H1 (cell line): ENCODE data around the gene GJD3. TPM values are rescaled to one million over a fixed set of nuclear protein-coding genes. Genes with fewer than 3 reads are reported as not detected.

Source experiments
- BRCA1 ChIP-seq: IDR thresholded peaks from 2 replicates; pipeline ENCODE4 v1.6.1; 2012; ENCODE audit warnings: low read depth, low read length, improper control_type of control experiment
- CHD7 ChIP-seq: fragments of 300-600 bp; sonication (generic); IDR thresholded peaks from 2 replicates; pipeline ENCODE4 v1.7.1; 2012; ENCODE audit warnings: low read length, moderate library complexity, mild to moderate bottlenecking, inconsistent platforms; ENCODE audit not compliant: insufficient replicate concordance
- FOSL1 ChIP-seq: IDR thresholded peaks from 2 replicates; pipeline ENCODE4 v1.6.1; 2011; ENCODE audit warnings: mild to moderate bottlenecking, low read depth, low read length, moderate library complexity; ENCODE audit not compliant: insufficient read depth
- PHF8 ChIP-seq: fragments of 200-600 bp; sonication (generic); conservative IDR thresholded peaks from 2 replicates; pipeline ENCODE4 v1.7.1; 2012; ENCODE audit warnings: low read depth, mild to moderate bottlenecking, inconsistent platforms, low read length, moderate library complexity
- POU5F1 ChIP-seq: IDR thresholded peaks from 2 replicates; pipeline ENCODE4 v1.6.1; 2011; ENCODE audit warnings: low read depth, mild to moderate bottlenecking, low read length, moderate library complexity
- SAP30 ChIP-seq: fragments of 300-600 bp; sonication (generic); IDR thresholded peaks from 2 replicates; pipeline ENCODE4 v1.7.1; 2012; ENCODE audit warnings: low read length, moderate library complexity, mild to moderate bottlenecking, inconsistent platforms; ENCODE audit not compliant: insufficient read depth, insufficient replicate concordance
- polyA plus RNA-seq, 7 experiments: library from polyadenylated mRNA; depleted of rRNA in 3 of 7; stranded (reverse) in 5 of 7; unstranded in 2 of 7; fragments of >200 nt in 5 of 7; fragments of 200-250 nt in 2 of 7; gene quantifications; 1 replicate in 5 of 7; 2 replicates in 1 of 7; 4 replicates in 1 of 7; pipeline versions ENCODE4 v1.2.1 to v1.2.3, GENCODE V29; 2011 to 2013; ENCODE audit warnings: missing spikeins in 2 of 7, mixed read lengths in 2 of 7
- total RNA-seq: library from RNA; stranded (reverse); fragmentation: NEBNext Ultra II Directional; extraction: Animal tissue kit (Norgen Biotek cat#: 25700); gene quantifications from 2 replicates; pipeline ENCODE4 v1.2.1, GENCODE V29; 2021
- TF ChIP-seq, protein P1 (sequence below), 3 experiments: IDR thresholded peaks; 1 replicate in 2 of 3; 2 replicates in 1 of 3; pipeline versions ENCODE4 v1.5.1 to v1.6.1; 2011; ENCODE audit warnings: low read length in 3 of 3, mild to moderate bottlenecking in 3 of 3, inconsistent platforms in 2 of 3, low read depth in 1 of 3, moderate library complexity in 1 of 3; ENCODE audit not compliant: insufficient read depth in 1 of 3; ENCODE audit errors: control extremely low read depth in 1 of 3

GJD3 gene
- total and polyA plus RNA-seq, 2 of the 8 experiments (the other 6 are each of a cell fraction or from before 2014, with no cell fraction given) = 0.53 to 1.9 TPM

GRCh38 chr17:40382251-40382650 is 17.7 kb upstream of the GJD3 start (continued):
- TF ChIP-seq, protein P1, sequence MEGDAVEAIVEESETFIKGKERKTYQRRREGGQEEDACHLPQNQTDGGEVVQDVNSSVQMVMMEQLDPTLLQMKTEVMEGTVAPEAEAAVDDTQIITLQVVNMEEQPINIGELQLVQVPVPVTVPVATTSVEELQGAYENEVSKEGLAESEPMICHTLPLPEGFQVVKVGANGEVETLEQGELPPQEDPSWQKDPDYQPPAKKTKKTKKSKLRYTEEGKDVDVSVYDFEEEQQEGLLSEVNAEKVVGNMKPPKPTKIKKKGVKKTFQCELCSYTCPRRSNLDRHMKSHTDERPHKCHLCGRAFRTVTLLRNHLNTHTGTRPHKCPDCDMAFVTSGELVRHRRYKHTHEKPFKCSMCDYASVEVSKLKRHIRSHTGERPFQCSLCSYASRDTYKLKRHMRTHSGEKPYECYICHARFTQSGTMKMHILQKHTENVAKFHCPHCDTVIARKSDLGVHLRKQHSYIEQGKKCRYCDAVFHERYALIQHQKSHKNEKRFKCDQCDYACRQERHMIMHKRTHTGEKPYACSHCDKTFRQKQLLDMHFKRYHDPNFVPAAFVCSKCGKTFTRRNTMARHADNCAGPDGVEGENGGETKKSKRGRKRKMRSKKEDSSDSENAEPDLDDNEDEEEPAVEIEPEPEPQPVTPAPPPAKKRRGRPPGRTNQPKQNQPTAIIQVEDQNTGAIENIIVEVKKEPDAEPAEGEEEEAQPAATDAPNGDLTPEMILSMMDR (IDR thresholded peaks at IDR 0.05; ENCODE audit: control extremely low read depth in 1 of 3, insufficient read depth in 1 of 3, low read depth in 1 of 3, low read length in 3 of 3) = no peak
- TF ChIP-seq POU5F1 = no peak
- TF ChIP-seq BRCA1 = no peak
- TF ChIP-seq PHF8 = no peak
- no peak for TF ChIP-seq CHD7
- no peak for TF ChIP-seq SAP30
- TF ChIP-seq FOSL1 = no peak
